ENCODE measurements around the gene CISD1. TPM values are rescaled to one million over a fixed set of nuclear protein-coding genes. Genes with fewer than 3 reads are reported as not detected.

The CISD1 gene
- total and polyA plus RNA-seq, 9 of the 15 experiments (the other 6 are each of a cell fraction or from before 2014, with no cell fraction given): 35.8 to 342 (median 118) TPM

GRCh38 chr10:58291538-58292174, 22.7 kb downstream of the CISD1 start:
- 79% methylated on average over 5 of the region's 5 CpGs for WGBS (ENCODE audit: insufficient coverage, low coverage, missing lambda C conversion rate)
- peak; percentile 89 for FAIRE-seq
- no TSS peak for BruUV-seq (replicated peaks)
- TF ChIP-seq SRSF1 (IDR thresholded peaks at IDR 0.05; ENCODE audit: low read depth, low read length) (no peak), SMC3 (conservative IDR thresholded peaks at IDR 0.05; ENCODE audit: insufficient read depth, low read depth, low read length) (peak; percentile 83), MCM5 (IDR thresholded peaks at IDR 0.05; ENCODE audit: low read depth) (no peak), MEIS2 (IDR thresholded peaks at IDR 0.05; ENCODE audit: partially characterized antibody) (peak; percentile 67), ZNF445 (CRISPR knock-in tag; IDR thresholded peaks at IDR 0.05; ENCODE audit: low read depth) (no peak), RAD21 (CRISPR knock-in tag; conservative IDR thresholded peaks at IDR 0.05 in 1 of 2, IDR thresholded peaks at IDR 0.05 in 1 of 2) (peak; percentile 91 to 97), ZNF764 (CRISPR knock-in tag; IDR thresholded peaks at IDR 0.05; ENCODE audit: low read depth) (no peak), SPI1 (IDR thresholded peaks at IDR 0.05; ENCODE audit: borderline replicate concordance, low read depth, low read length) (no peak), RHOXF2B (CRISPR knock-in tag; conservative IDR thresholded peaks at IDR 0.05) (no peak), TEAD4 (IDR thresholded peaks at IDR 0.05; ENCODE audit: low read length) (peak; percentile 28; the same call in 1 of the 2 replicates), TEAD4 (CRISPR knock-in tag; IDR thresholded peaks at IDR 0.05; ENCODE audit: borderline replicate concordance) (no peak), ZNF586 (CRISPR knock-in tag; conservative IDR thresholded peaks at IDR 0.05) (no peak), PKNOX1 (IDR thresholded peaks at IDR 0.05) (peak; percentile 34; the same call in 1 of the 2 replicates), CTCF (IDR thresholded peaks at IDR 0.05 in 2 of 3, conservative IDR thresholded peaks at IDR 0.05 in 1 of 3; ENCODE audit: insufficient read depth in 2 of 3, low read depth in 1 of 3, low read length in 3 of 3) (peak; percentile 63 to 93 (median 66)), DEAF1 (CRISPR knock-in tag; IDR thresholded peaks at IDR 0.05) (peak; percentile 72)

More at GRCh38 chr10:58291538-58292174, 22.7 kb downstream of the CISD1 start:
- Histone ChIP-seq H3K27me3 (ENCODE audit: control insufficient read depth in 2 of 2, insufficient read depth in 2 of 2, low read length in 2 of 2) (no peaks in the 10 kb centered on the region), H3K27ac (ENCODE audit: extremely low read depth, low read depth, low read length) (no peak overlapping the region), H3K9ac (ENCODE audit: insufficient read depth in 1 of 2, low read depth in 2 of 2, low read length in 2 of 2) (no peak overlapping the region), H3K9me1 (ENCODE audit: control insufficient read depth, insufficient read depth, low read length) (no peaks in the 10 kb centered on the region), H3K36me3 (ENCODE audit: control insufficient read depth, insufficient read depth, low read length) (peaks cover 56% of the 10 kb centered on the region; the same call in 2 of the 3 replicates), H3K4me1 (replicated peaks in 1 of 2; ENCODE audit: control insufficient read depth in 2 of 2, insufficient read depth in 2 of 2, low read length in 2 of 2) (no peaks in the 10 kb centered on the region), H3K4me2 (ENCODE audit: insufficient read depth, low read length) (no peak overlapping the region), H3K9me3 (replicated peaks; ENCODE audit: control insufficient read depth, insufficient read depth, low read depth, low read length) (no peaks in the 10 kb centered on the region), H2AFZ (ENCODE audit: low read depth, low read length) (no peak overlapping the region), H3K79me2 (ENCODE audit: control insufficient read depth, insufficient read depth, low read length) (no peaks in the 10 kb centered on the region), H3K4me3 (no peak overlapping the region), H4K20me1 (replicated peaks; ENCODE audit: control insufficient read depth, insufficient read depth, low read length) (no peaks in the 10 kb centered on the region)
- ChIA-PET POLR2A (interaction anchor here (1.5 to 1.6 kb wide), 2 partner anchors 15 to 23 kb away, joined by 4 to 5 read pairs; no protein-coding TSS in a partner anchor), CTCF (ENCODE audit: low intra/inter-chr PET ratio) (interaction anchor here (0.6 to 3.3 kb wide), 2 partner anchors 15 to 114 kb away, joined by 3 to 66 read pairs; no protein-coding TSS in a partner anchor)
- ATAC-seq (peak; percentile 87), DNase-seq (ENCODE audit: extremely low read depth in 1 of 4, low spot score in 3 of 4) (peak; percentile 24 to 60 (median 38))
- in situ Hi-C loops (cut with MboI): loop anchor here (5.0 kb wide), 1 partner anchor 104 kb away; no protein-coding TSS in a partner anchor
- intact Hi-C loops (cut with micrococcal nuclease): loop anchor here (1.0 kb wide), 1 partner anchor 114 kb away; no protein-coding TSS in a partner anchor
